HEK293 (cell line): Measurements from ENCODE around the gene ROBO4.

Source experiments
- CTCF ChIA-PET: fragments of 350-600 bp; formaldehyde crosslinking; extraction: SDS; loops from one replicate; lab custom pipeline; 2021; ENCODE audit warnings: antibody characterized with exemption; lab: Yijun Ruan, JAX
- POLR2A ChIA-PET: fragments of 300-600 bp; formaldehyde crosslinking; extraction: SDS; loops from one replicate; lab custom pipeline; 2020; ENCODE audit warnings: antibody characterized with exemption, inconsistent platforms; lab: Yijun Ruan, JAX
- H3K27ac ChIP-seq: fragments of 200-500 bp; sonication (Bioruptor generic); 2 replicates; pipeline ENCODE4 v1.5.1; 2014; ENCODE audit warnings: low read depth, low read length, control low read depth, inconsistent platforms; ENCODE audit errors: extremely low read depth
- H3K36me3 ChIP-seq, 2 experiments: fragments of 200-500 bp in 1 of 2; sonication (Bioruptor generic) in 1 of 2; 1 replicate in 1 of 2; 2 replicates in 1 of 2; pipeline ENCODE4 v1.5.1; 2014 to 2017; ENCODE audit warnings: inconsistent platforms in 2 of 2, low read length in 2 of 2; ENCODE audit not compliant: control insufficient read depth in 2 of 2, insufficient read depth in 1 of 2
- H3K4me1 ChIP-seq: fragments of 200-500 bp; sonication (Bioruptor generic); 2 replicates; pipeline ENCODE4 v1.5.1; 2014; ENCODE audit warnings: mild to moderate bottlenecking, low read length, inconsistent platforms; ENCODE audit not compliant: control insufficient read depth, insufficient read depth
- H3K4me3 ChIP-seq: 2 replicates; pipeline ENCODE4 v1.5.1; 2011; ENCODE audit warnings: low read depth, mild to moderate bottlenecking, control low read depth, low read length, moderate library complexity
- H3K9me3 ChIP-seq: fragments of 200-500 bp; sonication (Bioruptor generic); 2 replicates; pipeline ENCODE4 v1.5.1; 2014; ENCODE audit warnings: low read depth, low read length, inconsistent platforms; ENCODE audit not compliant: control insufficient read depth, insufficient read depth
- KLF1 ChIP-seq: fragments of 450-650 bp; formaldehyde crosslinking; IDR thresholded peaks from 2 replicates; pipeline ENCODE4 v1.5.1; 2016; ENCODE audit warnings: missing biosample characterization, missing genetic modification characterization
- OSR2 ChIP-seq: fragments of 450-650 bp; formaldehyde crosslinking; IDR thresholded peaks from 2 replicates; pipeline ENCODE4 v1.5.1; 2016; ENCODE audit warnings: missing biosample characterization, missing genetic modification characterization
- REST ChIP-seq: fragments of 450-650 bp; formaldehyde crosslinking; IDR thresholded peaks from 2 replicates; pipeline ENCODE4 v1.5.1; 2016; ENCODE audit warnings: missing biosample characterization, missing genetic modification characterization
- SP2 ChIP-seq: fragments of 450-650 bp; formaldehyde crosslinking; IDR thresholded peaks from 2 replicates; pipeline ENCODE4 v1.5.1; 2016; ENCODE audit warnings: missing biosample characterization, missing genetic modification characterization
- ZFP3 ChIP-seq: fragments of 450-650 bp; formaldehyde crosslinking; IDR thresholded peaks from 2 replicates; pipeline ENCODE4 v1.5.1; 2016; ENCODE audit warnings: low read depth, missing biosample characterization, missing genetic modification characterization
- ZNF184 ChIP-seq: fragments of 450-650 bp; IDR thresholded peaks from 2 replicates; pipeline ENCODE4 v1.5.1; 2018; ENCODE audit warnings: missing biosample characterization, mild to moderate bottlenecking, missing genetic modification characterization
- ZNF24 ChIP-seq: fragments of 450-650 bp; formaldehyde crosslinking; IDR thresholded peaks from 2 replicates; pipeline ENCODE4 v1.5.1; 2016; ENCODE audit warnings: missing biosample characterization, missing genetic modification characterization
- ZNF248 ChIP-seq: fragments of 450-650 bp; formaldehyde crosslinking; IDR thresholded peaks from 2 replicates; pipeline ENCODE4 v1.5.1; 2017; ENCODE audit warnings: missing biosample characterization, missing genetic modification characterization
- ZNF324 ChIP-seq: fragments of 450-650 bp; formaldehyde crosslinking; IDR thresholded peaks from 2 replicates; pipeline ENCODE4 v1.5.1; 2016; ENCODE audit warnings: missing biosample characterization, missing genetic modification characterization
- ZNF335 ChIP-seq: fragments of 450-650 bp; formaldehyde crosslinking; conservative IDR thresholded peaks from 2 replicates; pipeline ENCODE4 v1.5.1; 2016; ENCODE audit warnings: missing biosample characterization, missing genetic modification characterization
- ZNF416 ChIP-seq: fragments of 450-650 bp; formaldehyde crosslinking; IDR thresholded peaks from 2 replicates; pipeline ENCODE4 v1.5.1; 2016; ENCODE audit warnings: missing biosample characterization, missing genetic modification characterization
- ZNF510 ChIP-seq: fragments of 450-650 bp; formaldehyde crosslinking; IDR thresholded peaks from 2 replicates; pipeline ENCODE4 v1.5.1; 2018; ENCODE audit warnings: mild to moderate bottlenecking, missing genetic modification characterization, missing biosample characterization; ENCODE audit not compliant: insufficient replicate concordance
- ZNF529 ChIP-seq: fragments of 450-650 bp; formaldehyde crosslinking; IDR thresholded peaks from 2 replicates; pipeline ENCODE4 v1.5.1; 2017; ENCODE audit warnings: missing genetic modification characterization, missing biosample characterization; ENCODE audit not compliant: insufficient replicate concordance
- ZNF530 ChIP-seq: fragments of 450-650 bp; formaldehyde crosslinking; IDR thresholded peaks from 2 replicates; pipeline ENCODE4 v1.5.1; 2016; ENCODE audit warnings: low read depth, missing biosample characterization, missing genetic modification characterization
- ZNF558 ChIP-seq: fragments of 450-650 bp; formaldehyde crosslinking; IDR thresholded peaks from 2 replicates; pipeline ENCODE4 v1.5.1; 2016; ENCODE audit warnings: missing biosample characterization, missing genetic modification characterization
- ZNF768 ChIP-seq: fragments of 450-650 bp; formaldehyde crosslinking; IDR thresholded peaks from 2 replicates; pipeline ENCODE4 v1.5.1; 2018; ENCODE audit warnings: missing biosample characterization, mild to moderate bottlenecking, missing genetic modification characterization
- ZSCAN16 ChIP-seq: fragments of 450-650 bp; formaldehyde crosslinking; IDR thresholded peaks from 2 replicates; pipeline ENCODE4 v1.5.1; 2016; ENCODE audit warnings: missing biosample characterization, missing genetic modification characterization
- TF ChIP-seq, protein P1 (sequence below): fragments of 450-650 bp; formaldehyde crosslinking; IDR thresholded peaks from 2 replicates; pipeline ENCODE4 v1.5.1; 2016; ENCODE audit warnings: missing biosample characterization, missing genetic modification characterization
- TF ChIP-seq, protein P2 (sequence below): fragments of 450-650 bp; formaldehyde crosslinking; IDR thresholded peaks from 2 replicates; pipeline ENCODE4 v1.5.1; 2016; ENCODE audit warnings: missing biosample characterization, missing genetic modification characterization
- TF ChIP-seq, protein P3 (sequence below): fragments of 450-650 bp; formaldehyde crosslinking; IDR thresholded peaks from 2 replicates; pipeline ENCODE4 v1.5.1; 2016; ENCODE audit warnings: missing biosample characterization, missing genetic modification characterization
- TF ChIP-seq, protein P4 (sequence below): fragments of 450-650 bp; formaldehyde crosslinking; IDR thresholded peaks from 2 replicates; pipeline ENCODE4 v1.5.1; 2017; ENCODE audit warnings: missing biosample characterization, missing genetic modification characterization
- TF ChIP-seq, protein P5 (sequence below): fragments of 450-650 bp; formaldehyde crosslinking; IDR thresholded peaks from 2 replicates; pipeline ENCODE4 v1.5.1; 2016; ENCODE audit warnings: missing biosample characterization, missing genetic modification characterization

The ROBO4 gene

DNA sequence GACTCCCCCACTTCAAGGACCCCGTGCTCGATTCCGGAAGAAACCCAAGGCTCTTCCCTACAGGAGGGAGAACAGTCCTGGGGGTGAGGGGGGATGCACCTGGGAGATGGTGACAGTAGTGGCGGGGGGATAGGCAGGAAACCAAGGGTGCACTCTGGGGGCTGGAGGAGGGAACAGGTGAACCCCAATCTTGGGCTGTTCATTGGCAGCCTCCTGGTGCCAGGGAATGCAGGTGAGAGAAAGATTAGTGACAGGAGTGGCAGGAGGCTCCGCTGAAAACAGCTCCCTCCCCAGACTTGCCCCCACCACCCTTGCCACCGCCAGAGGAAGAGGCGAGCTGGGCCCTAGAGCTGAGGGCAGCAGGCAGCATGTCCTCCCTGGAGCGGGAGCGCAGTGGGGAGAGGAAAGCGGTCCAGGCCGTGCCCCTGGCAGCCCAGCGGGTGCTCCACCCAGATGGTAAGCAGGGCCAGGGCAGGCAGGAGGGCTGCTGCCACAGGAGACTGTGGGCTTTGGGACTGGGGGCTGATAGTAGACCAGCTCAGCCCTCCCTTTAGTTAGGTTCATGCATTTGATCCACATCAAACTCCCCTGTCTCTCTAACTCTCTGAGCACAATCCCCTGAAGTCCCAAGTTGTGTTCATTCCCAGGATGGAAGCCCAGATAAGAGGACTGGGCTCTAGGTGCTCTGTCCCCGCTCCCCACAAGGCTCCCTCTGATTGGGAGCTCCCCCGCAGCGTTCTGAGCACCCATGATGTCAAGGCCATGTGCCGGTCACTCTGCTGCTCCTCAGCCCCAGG is 18.0 kb downstream of the ROBO4 start (continued):
- TF ChIP-seq, protein P1, sequence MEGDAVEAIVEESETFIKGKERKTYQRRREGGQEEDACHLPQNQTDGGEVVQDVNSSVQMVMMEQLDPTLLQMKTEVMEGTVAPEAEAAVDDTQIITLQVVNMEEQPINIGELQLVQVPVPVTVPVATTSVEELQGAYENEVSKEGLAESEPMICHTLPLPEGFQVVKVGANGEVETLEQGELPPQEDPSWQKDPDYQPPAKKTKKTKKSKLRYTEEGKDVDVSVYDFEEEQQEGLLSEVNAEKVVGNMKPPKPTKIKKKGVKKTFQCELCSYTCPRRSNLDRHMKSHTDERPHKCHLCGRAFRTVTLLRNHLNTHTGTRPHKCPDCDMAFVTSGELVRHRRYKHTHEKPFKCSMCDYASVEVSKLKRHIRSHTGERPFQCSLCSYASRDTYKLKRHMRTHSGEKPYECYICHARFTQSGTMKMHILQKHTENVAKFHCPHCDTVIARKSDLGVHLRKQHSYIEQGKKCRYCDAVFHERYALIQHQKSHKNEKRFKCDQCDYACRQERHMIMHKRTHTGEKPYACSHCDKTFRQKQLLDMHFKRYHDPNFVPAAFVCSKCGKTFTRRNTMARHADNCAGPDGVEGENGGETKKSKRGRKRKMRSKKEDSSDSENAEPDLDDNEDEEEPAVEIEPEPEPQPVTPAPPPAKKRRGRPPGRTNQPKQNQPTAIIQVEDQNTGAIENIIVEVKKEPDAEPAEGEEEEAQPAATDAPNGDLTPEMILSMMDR (tag by site-specific recombination) = no peak
- TF ChIP-seq ZNF416 (tag by site-specific recombination) = no peak
- TF ChIP-seq ZNF768 (tag by site-specific recombination) = no peak
- TF ChIP-seq ZNF184 (tag by site-specific recombination) = no peak
- TF ChIP-seq, protein P2, sequence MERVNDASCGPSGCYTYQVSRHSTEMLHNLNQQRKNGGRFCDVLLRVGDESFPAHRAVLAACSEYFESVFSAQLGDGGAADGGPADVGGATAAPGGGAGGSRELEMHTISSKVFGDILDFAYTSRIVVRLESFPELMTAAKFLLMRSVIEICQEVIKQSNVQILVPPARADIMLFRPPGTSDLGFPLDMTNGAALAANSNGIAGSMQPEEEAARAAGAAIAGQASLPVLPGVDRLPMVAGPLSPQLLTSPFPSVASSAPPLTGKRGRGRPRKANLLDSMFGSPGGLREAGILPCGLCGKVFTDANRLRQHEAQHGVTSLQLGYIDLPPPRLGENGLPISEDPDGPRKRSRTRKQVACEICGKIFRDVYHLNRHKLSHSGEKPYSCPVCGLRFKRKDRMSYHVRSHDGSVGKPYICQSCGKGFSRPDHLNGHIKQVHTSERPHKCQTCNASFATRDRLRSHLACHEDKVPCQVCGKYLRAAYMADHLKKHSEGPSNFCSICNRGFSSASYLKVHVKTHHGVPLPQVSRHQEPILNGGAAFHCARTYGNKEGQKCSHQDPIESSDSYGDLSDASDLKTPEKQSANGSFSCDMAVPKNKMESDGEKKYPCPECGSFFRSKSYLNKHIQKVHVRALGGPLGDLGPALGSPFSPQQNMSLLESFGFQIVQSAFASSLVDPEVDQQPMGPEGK (tag by site-specific recombination) = no peak
- no peak for TF ChIP-seq ZSCAN16 (tag by site-specific recombination)
- TF ChIP-seq ZNF335 (tag by site-specific recombination) = no peak
- TF ChIP-seq ZFP3 = no peak
- no peak for TF ChIP-seq SP2 (tag by site-specific recombination)
- TF ChIP-seq, protein P3, sequence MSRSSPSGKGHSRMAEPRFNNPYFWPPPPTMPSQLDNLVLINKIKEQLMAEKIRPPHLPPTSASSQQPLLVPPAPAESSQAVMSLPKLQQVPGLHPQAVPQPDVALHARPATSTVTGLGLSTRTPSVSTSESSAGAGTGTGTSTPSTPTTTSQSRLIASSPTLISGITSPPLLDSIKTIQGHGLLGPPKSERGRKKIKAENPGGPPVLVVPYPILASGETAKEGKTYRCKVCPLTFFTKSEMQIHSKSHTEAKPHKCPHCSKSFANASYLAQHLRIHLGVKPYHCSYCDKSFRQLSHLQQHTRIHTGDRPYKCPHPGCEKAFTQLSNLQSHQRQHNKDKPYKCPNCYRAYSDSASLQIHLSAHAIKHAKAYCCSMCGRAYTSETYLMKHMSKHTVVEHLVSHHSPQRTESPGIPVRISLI (tag by site-specific recombination) = no peak
- TF ChIP-seq, protein P4, sequence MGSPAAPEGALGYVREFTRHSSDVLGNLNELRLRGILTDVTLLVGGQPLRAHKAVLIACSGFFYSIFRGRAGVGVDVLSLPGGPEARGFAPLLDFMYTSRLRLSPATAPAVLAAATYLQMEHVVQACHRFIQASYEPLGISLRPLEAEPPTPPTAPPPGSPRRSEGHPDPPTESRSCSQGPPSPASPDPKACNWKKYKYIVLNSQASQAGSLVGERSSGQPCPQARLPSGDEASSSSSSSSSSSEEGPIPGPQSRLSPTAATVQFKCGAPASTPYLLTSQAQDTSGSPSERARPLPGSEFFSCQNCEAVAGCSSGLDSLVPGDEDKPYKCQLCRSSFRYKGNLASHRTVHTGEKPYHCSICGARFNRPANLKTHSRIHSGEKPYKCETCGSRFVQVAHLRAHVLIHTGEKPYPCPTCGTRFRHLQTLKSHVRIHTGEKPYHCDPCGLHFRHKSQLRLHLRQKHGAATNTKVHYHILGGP (tag by site-specific recombination) = no peak
- no peak for TF ChIP-seq REST (tag by site-specific recombination)

GRCh38 chr11:124878759-124879492 is 18.7 kb downstream of the ROBO4 start:
- POLR2A ChIA-PET = no interaction called here
- CTCF ChIA-PET = interaction anchor here (0.5 to 0.9 kb wide), 2 partner anchors 14 to 114 kb away, joined by 3 to 10 read pairs; partner anchors contain the start of gene ROBO3
- H3K4me3 ChIP-seq = no peak overlapping the region
- no peak for TF ChIP-seq OSR2 (tag by site-specific recombination)
- TF ChIP-seq KLF1 (tag by site-specific recombination) = no peak
- no peak for TF ChIP-seq ZNF24
- TF ChIP-seq, protein P5, sequence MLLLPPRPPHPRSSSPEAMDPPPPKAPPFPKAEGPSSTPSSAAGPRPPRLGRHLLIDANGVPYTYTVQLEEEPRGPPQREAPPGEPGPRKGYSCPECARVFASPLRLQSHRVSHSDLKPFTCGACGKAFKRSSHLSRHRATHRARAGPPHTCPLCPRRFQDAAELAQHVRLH = no peak
- no peak for TF ChIP-seq ZNF248 (tag by site-specific recombination)
- TF ChIP-seq ZFP3 = no peak
- no peak for TF ChIP-seq ZNF324 (tag by site-specific recombination)
- TF ChIP-seq, protein P3 (tag by site-specific recombination) = no peak
- TF ChIP-seq ZNF510 = no peak
- TF ChIP-seq ZNF558 (tag by site-specific recombination) = no peak
- no peak for TF ChIP-seq ZNF530 (tag by site-specific recombination)
- TF ChIP-seq ZNF529 (tag by site-specific recombination) = no peak

More at GRCh38 chr11:124878759-124879492, 18.7 kb downstream of the ROBO4 start:
- Histone ChIP-seq H3K36me3 (no peaks in the 10 kb centered on the region), H3K27ac (no peak overlapping the region), H3K9me3 (no peaks in the 10 kb centered on the region), H3K4me1 (no peaks in the 10 kb centered on the region)
